GM10248 (cell line): ENCODE results near the gene RNF224.

Experiments
- CTCF ChIA-PET: fragments of 300-600 bp; sonication (Branson Sonifier 250); formaldehyde crosslinking; extraction: SDS; loops from one replicate; lab custom pipeline; 2021; ENCODE audit warnings: antibody characterized with exemption; lab: Yijun Ruan, JAX
- POLR2A ChIA-PET: fragments of 350-650 bp; sonication (Branson Sonifier 250); formaldehyde crosslinking; extraction: SDS; loops from one replicate; lab custom pipeline; 2020; ENCODE audit warnings: antibody characterized with exemption; lab: Yijun Ruan, JAX
- DNase-seq: peaks from one replicate; pipeline ENCODE4 v3.0.0; 2012; ENCODE audit errors: extremely low spot score
- TF ChIP-seq, protein P1 (sequence below): IDR thresholded peaks from 2 replicates; pipeline ENCODE4 v1.5.1; 2012; ENCODE audit warnings: mild to moderate bottlenecking, low read depth; ENCODE audit errors: extremely low read depth, missing control alignments, control extremely low read depth

Gene RNF224

DNA sequence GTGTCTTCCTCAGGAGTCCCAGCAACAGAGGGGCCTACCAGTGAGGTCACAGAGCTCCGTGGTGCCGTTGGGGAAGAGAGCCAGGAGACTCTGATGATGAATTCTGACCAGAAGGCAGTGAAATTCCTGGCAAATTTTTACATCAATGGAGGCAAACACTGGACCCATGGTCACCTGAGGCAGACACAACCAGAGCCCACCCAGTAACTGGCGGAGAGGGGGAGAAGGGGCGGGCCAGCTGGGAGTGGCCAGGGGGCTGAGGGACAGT, 23.8 kb downstream of the RNF224 start, which contains the start of gene STPG3:
STPG3 (plus strand) TSS at position 93 of the 268 bp plus-strand sequence; CDS start at position 94, 1 bp downstream.
- ChIA-PET POLR2A (interaction anchor here (7.2 kb wide), 1 partner anchor 8 kb away, joined by 124 read pairs; the partner anchor contains the start of gene TUBB4B), CTCF (no interaction called here)
- TF ChIP-seq, protein P1, sequence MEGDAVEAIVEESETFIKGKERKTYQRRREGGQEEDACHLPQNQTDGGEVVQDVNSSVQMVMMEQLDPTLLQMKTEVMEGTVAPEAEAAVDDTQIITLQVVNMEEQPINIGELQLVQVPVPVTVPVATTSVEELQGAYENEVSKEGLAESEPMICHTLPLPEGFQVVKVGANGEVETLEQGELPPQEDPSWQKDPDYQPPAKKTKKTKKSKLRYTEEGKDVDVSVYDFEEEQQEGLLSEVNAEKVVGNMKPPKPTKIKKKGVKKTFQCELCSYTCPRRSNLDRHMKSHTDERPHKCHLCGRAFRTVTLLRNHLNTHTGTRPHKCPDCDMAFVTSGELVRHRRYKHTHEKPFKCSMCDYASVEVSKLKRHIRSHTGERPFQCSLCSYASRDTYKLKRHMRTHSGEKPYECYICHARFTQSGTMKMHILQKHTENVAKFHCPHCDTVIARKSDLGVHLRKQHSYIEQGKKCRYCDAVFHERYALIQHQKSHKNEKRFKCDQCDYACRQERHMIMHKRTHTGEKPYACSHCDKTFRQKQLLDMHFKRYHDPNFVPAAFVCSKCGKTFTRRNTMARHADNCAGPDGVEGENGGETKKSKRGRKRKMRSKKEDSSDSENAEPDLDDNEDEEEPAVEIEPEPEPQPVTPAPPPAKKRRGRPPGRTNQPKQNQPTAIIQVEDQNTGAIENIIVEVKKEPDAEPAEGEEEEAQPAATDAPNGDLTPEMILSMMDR: no peak
- DNase-seq: no peak

DNA sequence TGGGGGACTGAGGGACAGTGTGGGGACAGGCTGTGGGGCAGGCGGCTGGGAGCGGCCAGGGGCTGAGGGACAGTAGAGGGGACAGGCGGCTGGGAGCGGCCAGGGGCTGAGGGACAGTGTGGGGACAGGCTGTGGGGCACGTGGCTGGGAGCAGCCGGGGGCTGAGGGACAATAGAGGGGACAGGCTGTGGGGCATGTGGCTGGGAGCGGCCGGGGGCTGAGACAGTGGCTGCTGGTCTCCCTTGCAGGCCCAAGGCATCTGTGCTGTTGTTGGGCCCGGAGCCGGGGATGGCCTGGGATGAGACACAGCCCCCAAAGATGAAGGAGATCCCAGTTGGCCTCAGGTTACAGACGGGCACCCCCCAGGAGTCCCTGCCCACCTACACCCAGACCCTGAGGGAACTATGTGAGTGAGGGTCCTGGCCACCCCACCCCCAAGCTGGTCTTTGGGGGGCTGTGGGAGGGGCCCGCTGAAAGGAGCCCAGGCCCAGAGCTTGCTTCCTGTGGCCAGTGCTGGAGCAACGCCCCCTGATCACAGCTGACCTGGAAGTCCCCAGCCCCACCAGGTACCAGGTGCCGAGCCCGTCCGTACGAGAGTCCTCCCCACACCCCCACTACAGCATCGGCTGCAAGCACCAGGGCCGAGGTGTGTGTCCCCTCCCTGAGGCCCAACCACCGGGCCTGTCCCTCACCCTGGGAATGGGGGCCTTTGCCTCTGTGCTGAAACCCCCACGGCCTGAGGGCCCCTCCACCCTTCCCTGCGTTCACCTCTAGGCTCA, 24.4 kb downstream of the RNF224 start:
- DNase-seq: no peak
- TF ChIP-seq, protein P1: no peak
- POLR2A ChIA-PET: interaction anchor here (7.2 kb wide), 1 partner anchor 9 kb away, joined by 124 read pairs; the partner anchor contains the start of gene TUBB4B
- CTCF ChIA-PET: no interaction called here

DNA sequence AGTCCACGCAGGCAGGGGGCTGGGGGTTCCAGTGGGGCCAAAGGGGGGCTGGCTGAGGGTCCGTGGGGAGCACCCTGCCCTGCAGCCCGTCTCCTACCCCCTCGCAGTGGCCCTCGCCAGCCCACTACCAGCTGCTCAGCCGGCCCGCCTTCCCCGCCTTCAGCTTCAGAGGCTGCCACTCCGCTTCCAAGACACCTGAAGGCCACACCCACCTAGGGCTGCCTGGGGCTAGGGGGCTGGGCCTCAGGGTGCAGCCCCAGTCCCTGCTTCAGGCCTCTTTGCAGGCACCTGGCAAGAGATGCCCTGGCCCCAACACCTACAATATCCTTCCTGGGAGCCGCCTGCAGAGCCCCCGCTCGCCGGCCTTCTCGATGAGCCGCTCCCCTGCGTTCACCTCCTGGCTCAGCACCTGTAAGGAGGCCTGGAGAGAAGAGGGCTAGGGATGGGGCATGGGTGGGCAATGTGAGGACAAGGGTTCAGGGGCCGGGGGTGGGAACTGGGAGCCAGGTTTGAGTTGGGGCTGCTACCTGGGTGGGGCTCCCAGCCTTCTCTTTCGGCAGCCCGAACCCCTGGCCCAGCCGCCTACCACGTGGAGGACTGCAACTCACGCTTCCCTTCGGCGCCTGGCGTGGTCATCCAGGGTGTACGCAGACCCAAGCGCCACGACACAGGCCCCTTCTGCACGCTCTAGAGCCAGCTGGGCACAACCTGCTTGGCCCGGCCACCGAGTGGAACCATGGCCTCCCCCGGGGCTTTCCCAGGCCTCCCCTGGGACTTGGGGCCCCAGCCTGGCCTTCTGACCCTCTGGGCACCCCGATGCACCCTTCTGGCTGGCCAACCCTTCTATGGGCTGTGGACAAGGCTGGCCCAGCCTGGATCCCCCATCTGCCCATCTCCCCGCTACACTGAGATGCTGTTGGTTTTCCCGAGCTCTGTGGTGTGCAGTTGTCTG, 25.5 kb downstream of the RNF224 start:
- TF ChIP-seq, protein P1: no peak
- no peak for DNase-seq
- CTCF ChIA-PET: interaction anchor here (1.1 to 2.0 kb wide), 6 partner anchors 9 to 50 kb away, joined by 3 to 8 read pairs (median 4); partner anchors contain the start of gene RNF224
- POLR2A ChIA-PET: interaction anchor here (1.3 to 7.2 kb wide), 2 partner anchors 10 to 16 kb away, joined by 3 to 124 read pairs; partner anchors contain the start of gene TUBB4B

DNA sequence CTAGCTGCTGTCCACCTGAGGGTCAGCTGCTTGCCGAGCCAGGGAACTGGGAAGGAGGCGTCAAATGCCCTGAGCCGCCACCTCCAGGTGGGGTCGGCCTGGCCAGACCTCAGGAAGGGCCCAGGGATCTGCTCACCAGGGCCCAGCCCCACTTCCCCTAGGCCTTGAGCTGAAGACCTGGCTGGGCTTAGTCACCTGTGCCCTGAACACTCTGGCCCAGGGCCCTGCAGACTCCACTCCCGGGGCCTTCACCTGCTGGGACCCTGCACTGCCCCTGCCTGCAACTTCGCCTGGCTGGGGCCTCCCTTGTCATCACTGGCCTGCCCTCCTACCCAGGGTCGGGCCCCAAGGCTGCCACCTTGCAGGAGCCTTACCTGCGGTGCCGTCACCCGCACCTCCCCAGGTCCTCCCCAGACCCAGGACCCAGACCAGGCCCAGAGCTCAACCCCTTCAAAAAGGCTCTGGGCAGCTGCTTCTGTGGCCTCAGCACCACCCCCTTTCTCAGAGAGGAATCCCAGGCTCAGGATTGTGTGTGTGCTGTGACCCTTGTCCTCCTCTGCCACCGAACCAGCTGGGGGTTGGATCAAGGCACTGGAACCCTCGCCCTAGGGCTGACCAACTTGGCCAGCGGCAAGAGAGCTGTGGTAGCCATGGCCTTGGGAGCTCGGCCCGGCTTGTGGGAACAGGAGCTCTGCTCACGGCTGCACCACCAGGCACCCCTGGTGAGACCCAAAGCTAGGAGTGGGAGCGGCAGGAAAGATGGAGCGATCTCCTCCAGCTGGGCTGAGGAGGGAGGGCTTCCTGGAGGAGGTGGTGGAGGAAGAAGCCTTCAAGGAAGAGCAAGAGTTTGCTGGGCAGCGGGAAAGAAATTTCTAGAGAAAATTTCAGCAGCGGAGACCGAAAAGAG, 26.7 kb downstream of the RNF224 start:
- POLR2A ChIA-PET: interaction anchor here (0.5 to 7.2 kb wide), 4 partner anchors 11 to 365 kb away, joined by 3 to 124 read pairs (median 3); partner anchors contain the start of gene TUBB4B
- CTCF ChIA-PET: interaction anchor here (0.8 to 2.0 kb wide), 11 partner anchors 9 to 169 kb away, joined by 3 to 10 read pairs (median 4); partner anchors contain the start of genes EXD3, NOXA1, RNF224 and TUBB4B
- DNase-seq: no peak
- TF ChIP-seq, protein P1: no peak

DNA sequence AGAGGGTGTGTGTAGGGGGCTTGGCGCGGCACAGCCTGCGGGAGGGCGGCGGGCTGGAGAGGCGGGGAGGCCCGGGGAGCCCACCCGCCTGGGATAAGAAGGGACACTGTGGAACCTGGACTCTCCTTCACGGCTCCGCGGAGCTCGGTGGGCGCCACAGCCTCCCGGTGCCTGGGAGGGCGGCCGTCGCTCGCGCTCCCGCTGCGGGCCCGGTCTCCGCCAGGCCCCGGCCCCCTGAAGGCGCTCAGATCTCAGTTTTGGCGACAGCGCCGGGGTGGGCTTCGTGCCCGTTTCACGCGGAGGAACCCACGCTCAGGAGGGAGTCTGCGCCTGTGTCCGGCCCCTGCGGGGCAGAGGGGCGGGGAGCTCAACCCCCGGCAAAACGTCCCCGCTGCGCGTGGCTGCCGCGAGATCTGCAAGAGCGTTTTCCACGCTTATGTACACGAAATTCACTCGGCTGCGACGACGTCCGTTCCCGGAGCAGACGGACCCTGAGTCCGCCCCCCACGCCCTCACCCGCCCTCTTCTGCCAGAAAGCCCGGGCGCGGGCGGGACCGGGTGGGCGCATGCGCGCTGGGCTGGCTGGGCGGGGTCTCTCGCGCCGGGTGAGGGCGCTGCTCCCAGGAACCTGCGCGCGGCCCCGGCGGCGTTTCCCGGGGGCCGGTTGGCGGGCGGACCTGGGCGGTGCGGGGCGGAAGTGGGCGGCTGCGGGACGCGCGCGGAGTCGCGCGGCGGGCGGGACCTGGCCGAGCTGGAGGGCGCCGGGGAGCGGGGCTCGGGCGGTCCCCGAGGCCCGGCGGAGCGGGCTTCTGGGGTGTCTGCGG, 27.5 kb downstream of the RNF224 start, which contains the start of gene NELFB:
NELFB (plus strand) TSS at position 704 of the 824 bp plus-strand sequence.
- DNase-seq: peak; percentile 100
- ChIA-PET CTCF (interaction anchor here (0.8 to 2.3 kb wide), 8 partner anchors 8 to 168 kb away, joined by 3 to 13 read pairs (median 4); partner anchors contain the start of genes EXD3, NOXA1 and TUBB4B), POLR2A (interaction anchor here (0.5 to 7.2 kb wide), 4 partner anchors 12 to 366 kb away, joined by 3 to 124 read pairs (median 3); partner anchors contain the start of gene TUBB4B)
- TF ChIP-seq, protein P1: no peak
